ENCODE data around the gene TNNI3.

TNNI3 gene

GRCh38 chr19:55146078-55146704 is 11.3 kb downstream of the TNNI3 start:
- no peak for ATAC-seq

- no peak for ATAC-seq
Observed at GRCh38 chr19:55145232-55145631, 12.3 kb downstream of the TNNI3 start.

GRCh38 chr19:55141696-55142095 is 15.8 kb downstream of the TNNI3 start:
- ATAC-seq = no peak

- ATAC-seq = no peak
Observed at GRCh38 chr19:55137915-55138314, 19.6 kb downstream of the TNNI3 start.

- no peak for ATAC-seq
Observed at GRCh38 chr19:55136399-55137102, 21.0 kb downstream of the TNNI3 start.

GRCh38 chr19:55134736-55135135 is 22.8 kb downstream of the TNNI3 start:
- no peak for ATAC-seq

GRCh38 chr19:55133639-55134444 is 23.7 kb downstream of the TNNI3 start:
- no peak for ATAC-seq

GRCh38 chr19:55132453-55133129 is 24.9 kb downstream of the TNNI3 start:
- ATAC-seq = no peak

GRCh38 chr19:55131421-55131820 is 26.1 kb downstream of the TNNI3 start:
- ATAC-seq = no peak

- no peak for ATAC-seq
Observed at GRCh38 chr19:55119053-55119452, 38.5 kb downstream of the TNNI3 start.

- ATAC-seq = no peak
Observed at GRCh38 chr19:55118401-55118991, 39.0 kb downstream of the TNNI3 start.

GRCh38 chr19:55117663-55118391 is 39.7 kb downstream of the TNNI3 start:
- ATAC-seq = peak; percentile 98

GRCh38 chr19:55116859-55117662 is 40.5 kb downstream of the TNNI3 start, which contains the start of gene PPP1R12C:
Gene PPP1R12C, minus strand, starts transcription at chr19:55117637. Its CDS starts 94 bp downstream, at chr19:55117543.
- ATAC-seq = peak; percentile 2 to 8

- ATAC-seq = peak; percentile 32 to 34
Observed at GRCh38 chr19:55116232-55116858, 41.2 kb downstream of the TNNI3 start.

GRCh38 chr19:55115446-55116065 is 42.0 kb downstream of the TNNI3 start:
- ATAC-seq = no peak

- no peak for ATAC-seq
Observed at GRCh38 chr19:55114566-55115145, 42.9 kb downstream of the TNNI3 start.

- ATAC-seq = no peak
Observed at GRCh38 chr19:55113570-55114039, 43.9 kb downstream of the TNNI3 start.

GRCh38 chr19:55112777-55113569 is 44.6 kb downstream of the TNNI3 start:
- ATAC-seq = no peak
